ENCODE measurements around the gene ARL3.
"Not testable (repeated sequence)": the region's sequence is repeated elsewhere in the genome, so short reads cannot be mapped to it uniquely, and the experiment has no call there.

The ARL3 gene

GRCh38 chr10:102741726-102742237, 27.6 kb upstream of the ARL3 start:
- Histone ChIP-seq H3K27ac (no peak overlapping the region), H3K4me3 (no peak overlapping the region)

- Histone ChIP-seq H3K27ac (no peak overlapping the region), H3K4me3 (no peak overlapping the region)
Measured at GRCh38 chr10:102740229-102740628, 26.0 kb upstream of the ARL3 start.

- H3K4me3 ChIP-seq: no peak overlapping the region
- peak overlapping the region in 6 of 21 experiments; percentile 4 to 38 (median 20) for H3K27ac ChIP-seq
Measured at GRCh38 chr10:102738692-102739121, 24.5 kb upstream of the ARL3 start.

- Histone ChIP-seq H3K27ac (no peak overlapping the region), H3K4me3 (no peak overlapping the region)
Measured at GRCh38 chr10:102735065-102735562, 20.9 kb upstream of the ARL3 start.

- no peak overlapping the region for H3K27ac ChIP-seq
Measured at GRCh38 chr10:102732661-102733060, 18.5 kb upstream of the ARL3 start.

GRCh38 chr10:102731222-102731800, 17.1 kb upstream of the ARL3 start:
- H3K27ac ChIP-seq: no peak overlapping the region

More at GRCh38 chr10:102732661-102733060, 18.5 kb upstream of the ARL3 start:
- no peak overlapping the region for H3K4me3 ChIP-seq

GRCh38 chr10:102729029-102730026, 15.1 kb upstream of the ARL3 start:
- no peak overlapping the region for H3K4me3 ChIP-seq
- peak overlapping the region in 3 of 21 experiments; percentile 6 to 51 (median 11) for H3K27ac ChIP-seq

More at GRCh38 chr10:102731222-102731800, 17.1 kb upstream of the ARL3 start:
- H3K4me3 ChIP-seq: no peak overlapping the region

- no peak overlapping the region for H3K4me3 ChIP-seq
- H3K27ac ChIP-seq: peak overlapping the region in 3 of 21 experiments; percentile 37 to 43 (median 42)
Measured at GRCh38 chr10:102727037-102727818, 13.0 kb upstream of the ARL3 start.

GRCh38 chr10:102726274-102726673, 12.1 kb upstream of the ARL3 start:
- Histone ChIP-seq H3K27ac (no peak overlapping the region), H3K4me3 (no peak overlapping the region)

- no peak overlapping the region for H3K4me3 ChIP-seq
- no peak overlapping the region for H3K27ac ChIP-seq
Measured at GRCh38 chr10:102723989-102724388, 9.8 kb upstream of the ARL3 start.

GRCh38 chr10:102721954-102722353, 7.8 kb upstream of the ARL3 start:
- H3K4me3 ChIP-seq: no peak overlapping the region
- no peak overlapping the region for H3K27ac ChIP-seq

GRCh38 chr10:102720775-102721301, 6.6 kb upstream of the ARL3 start:
- Histone ChIP-seq H3K27ac (no peak overlapping the region), H3K4me3 (no peak overlapping the region)

- H3K27ac ChIP-seq: no peak overlapping the region
- no peak overlapping the region for H3K4me3 ChIP-seq
Measured at GRCh38 chr10:102720337-102720736, 6.1 kb upstream of the ARL3 start.

- Histone ChIP-seq H3K4me3 (no peak overlapping the region), H3K27ac (peak overlapping the region in 4 of 21 experiments; percentile 1 to 37 (median 16))
Measured at GRCh38 chr10:102718220-102718619, 4.0 kb upstream of the ARL3 start.

GRCh38 chr10:102716900-102717565, 2.8 kb upstream of the ARL3 start:
- not testable (repeated sequence) for H3K27ac ChIP-seq, H3K4me3 ChIP-seq

- no peak overlapping the region for H3K27ac ChIP-seq
- H3K4me3 ChIP-seq: no peak overlapping the region
Measured at GRCh38 chr10:102715880-102716279, 1.7 kb upstream of the ARL3 start.

GRCh38 chr10:102714621-102715455, 641 bp upstream of the ARL3 start, which contains the start of gene SFXN2:
SFXN2 (plus strand) TSS chr10:102714636; CDS start chr10:102726637, 12,001 bp downstream.
- Histone ChIP-seq H3K27ac (peak within 1 kb of the TSS; percentile 54 to 91 (median 81)), H3K4me3 (peak within 1 kb of the TSS; percentile 84 to 97 (median 90))

- H3K27ac ChIP-seq: peak overlapping the region; percentile 34 to 91 (median 81)
- H3K4me3 ChIP-seq: peak overlapping the region; percentile 84 to 97 (median 90)
Measured at GRCh38 chr10:102713539-102713813, 721 bp downstream of the ARL3 start.
